Bone marrow (tissue), 2 donors: Measurements from ENCODE around the gene DERL2.
"Not testable (repeated sequence)": the region's sequence is repeated elsewhere in the genome, so short reads cannot be mapped to it uniquely, and the experiment has no call there.

ENCODE experiments used
- DNase-seq, 2 donors: peaks; one replicate each; lab custom pipeline; 2025; lab: John Stamatoyannopoulos, UW

DERL2 gene

DNA sequence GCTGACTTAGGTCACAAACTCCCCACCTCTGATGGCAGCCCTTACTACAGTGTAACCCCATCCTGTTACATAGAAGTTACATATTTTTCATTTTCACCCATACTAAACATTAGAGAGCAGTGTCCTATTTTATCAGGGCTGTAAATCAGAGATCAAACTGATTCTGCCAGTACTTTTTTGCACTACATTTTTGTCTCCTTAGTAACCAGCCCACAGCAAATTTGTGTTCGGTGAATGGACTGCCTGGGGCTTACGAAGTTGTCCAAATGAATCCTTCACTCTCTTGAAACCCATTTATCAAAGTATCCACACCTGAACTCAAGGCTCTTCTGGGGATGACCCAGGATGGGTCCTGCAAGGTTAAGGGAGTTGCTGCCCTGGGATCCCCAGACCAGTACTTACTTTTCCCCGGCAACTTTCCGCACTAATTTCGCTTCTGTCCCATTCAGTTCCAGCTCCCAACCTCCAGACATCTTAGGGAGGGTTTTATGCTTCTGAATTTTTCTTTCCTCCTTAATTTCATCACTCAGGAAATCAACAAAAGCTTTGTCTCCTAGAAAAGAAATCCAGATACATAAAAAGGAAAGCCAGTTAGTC is 48.2 kb downstream of the DERL2 start:
- no peak for DNase-seq

DNA sequence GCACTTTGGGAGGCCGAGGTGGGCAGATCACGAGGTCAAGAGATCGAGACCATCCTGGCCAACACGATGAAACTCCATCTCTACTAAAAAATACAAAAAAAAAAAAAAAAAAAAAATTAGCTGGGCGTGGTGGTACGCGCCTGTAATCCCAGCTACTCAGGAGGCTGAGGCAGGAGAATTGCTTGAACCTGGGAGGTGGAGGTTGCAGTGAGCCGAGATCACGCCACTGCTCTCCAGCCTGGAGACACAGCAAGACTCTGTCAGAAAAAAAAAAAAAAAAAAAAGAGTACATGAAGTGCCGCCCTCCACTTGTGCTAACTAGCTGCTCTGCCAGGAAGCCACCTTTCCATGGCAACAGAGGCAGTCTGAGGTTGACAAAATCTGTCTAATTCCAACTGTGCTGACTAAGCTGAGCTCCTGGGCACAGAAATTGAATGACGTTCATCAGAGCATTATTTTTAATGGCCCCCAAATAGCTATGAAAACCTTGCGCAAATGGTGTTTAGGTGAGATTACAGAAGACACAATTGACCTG is 50.1 kb downstream of the DERL2 start:
- not testable (repeated sequence) for DNase-seq

DNA sequence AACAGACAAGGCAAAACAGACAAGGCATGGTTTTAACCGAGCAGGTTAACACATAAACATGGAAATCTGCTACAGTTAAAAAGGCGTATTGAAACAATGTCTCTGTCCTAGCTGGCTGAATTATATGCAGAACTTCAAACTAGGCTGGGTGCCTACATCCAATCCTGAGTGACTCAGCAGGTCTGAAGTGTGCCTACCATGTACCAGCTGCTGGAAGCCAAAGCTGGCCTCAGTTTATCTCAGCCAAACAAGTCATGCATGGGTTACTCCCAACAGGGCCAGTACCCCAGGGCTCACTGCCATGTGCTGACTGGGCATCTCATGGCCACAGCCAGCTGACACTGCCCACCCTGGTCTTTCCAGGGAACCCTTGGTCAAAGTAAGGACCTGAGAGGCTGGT is 51.0 kb downstream of the DERL2 start:
- DNase-seq, result no peak

DNA sequence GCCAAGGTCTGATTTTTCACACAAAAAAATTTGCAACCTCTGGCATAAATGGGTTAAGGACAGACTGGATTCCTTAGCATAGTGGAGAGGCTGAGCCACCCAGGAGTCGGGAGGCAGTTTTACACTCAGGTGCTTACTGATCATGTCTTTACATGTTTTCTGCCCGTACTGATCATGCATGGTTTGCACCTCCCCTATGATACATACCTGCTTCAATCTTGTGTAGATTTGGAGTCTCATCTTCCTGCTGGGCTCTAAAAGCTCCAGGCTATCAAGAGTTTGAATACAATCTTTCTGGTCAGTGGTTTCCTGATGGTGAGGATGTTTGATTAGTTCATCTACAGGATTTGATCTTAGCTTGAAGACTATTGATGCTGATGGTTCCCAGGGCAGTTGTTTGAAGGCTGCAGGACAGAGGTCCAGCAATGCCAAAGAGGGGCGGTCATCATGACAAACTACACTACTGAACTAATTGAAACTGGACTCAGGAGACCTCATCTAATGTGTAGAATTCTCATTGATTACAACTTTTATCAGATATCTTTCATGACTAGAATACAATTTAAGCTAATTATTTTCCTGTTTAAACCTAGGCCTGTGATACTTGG is 53.9 kb downstream of the DERL2 start:
- DNase-seq, result no peak

DNA sequence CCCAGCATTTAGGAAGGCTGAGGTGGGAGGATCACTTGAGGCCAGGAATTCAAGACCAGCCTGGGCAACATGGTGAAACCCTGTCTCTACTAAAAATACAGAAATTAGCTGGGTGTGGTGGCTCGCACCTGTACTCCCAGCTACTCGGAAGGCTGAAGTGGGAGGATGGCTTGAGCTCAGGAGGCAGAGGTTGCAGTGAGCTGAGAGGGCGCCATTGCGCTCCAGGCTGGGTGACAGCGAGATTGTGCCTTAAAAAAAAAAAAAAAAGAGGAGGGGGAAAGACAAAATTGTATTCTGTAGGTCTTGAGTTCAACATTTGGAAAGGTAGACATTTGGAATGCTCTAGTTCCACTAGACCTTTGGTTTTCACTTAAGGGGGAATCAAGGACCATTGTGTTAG is 54.7 kb downstream of the DERL2 start:
- not testable (repeated sequence) for DNase-seq

DNA sequence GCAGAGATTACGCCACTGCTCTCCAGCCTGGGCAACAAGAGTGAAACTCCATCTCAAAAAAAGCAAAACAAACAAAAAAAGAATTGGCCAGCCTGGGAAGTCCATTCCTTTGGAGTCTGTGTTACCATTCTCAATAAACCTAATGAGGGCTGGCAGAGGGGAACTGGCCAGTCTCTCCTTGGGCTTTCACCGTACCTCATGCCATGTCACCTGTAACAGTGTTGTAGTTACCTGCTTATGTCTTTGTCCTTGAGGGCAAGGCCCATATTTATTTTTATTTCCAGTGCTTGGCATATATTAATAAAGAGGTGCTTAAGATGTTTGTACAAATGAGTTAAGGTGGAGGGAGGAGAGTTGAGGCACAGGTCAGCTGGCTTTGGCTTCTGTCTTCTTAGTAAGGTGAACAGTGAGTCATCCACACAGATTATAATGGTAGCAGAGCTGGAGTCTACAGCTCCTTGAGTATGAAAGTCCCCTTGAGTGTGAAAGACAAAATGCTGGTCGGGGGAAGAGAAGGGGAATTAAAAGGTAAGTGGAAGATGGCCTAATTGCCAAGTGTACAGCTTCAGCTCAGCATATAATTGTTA is 55.5 kb downstream of the DERL2 start:
- no peak for DNase-seq

DNA sequence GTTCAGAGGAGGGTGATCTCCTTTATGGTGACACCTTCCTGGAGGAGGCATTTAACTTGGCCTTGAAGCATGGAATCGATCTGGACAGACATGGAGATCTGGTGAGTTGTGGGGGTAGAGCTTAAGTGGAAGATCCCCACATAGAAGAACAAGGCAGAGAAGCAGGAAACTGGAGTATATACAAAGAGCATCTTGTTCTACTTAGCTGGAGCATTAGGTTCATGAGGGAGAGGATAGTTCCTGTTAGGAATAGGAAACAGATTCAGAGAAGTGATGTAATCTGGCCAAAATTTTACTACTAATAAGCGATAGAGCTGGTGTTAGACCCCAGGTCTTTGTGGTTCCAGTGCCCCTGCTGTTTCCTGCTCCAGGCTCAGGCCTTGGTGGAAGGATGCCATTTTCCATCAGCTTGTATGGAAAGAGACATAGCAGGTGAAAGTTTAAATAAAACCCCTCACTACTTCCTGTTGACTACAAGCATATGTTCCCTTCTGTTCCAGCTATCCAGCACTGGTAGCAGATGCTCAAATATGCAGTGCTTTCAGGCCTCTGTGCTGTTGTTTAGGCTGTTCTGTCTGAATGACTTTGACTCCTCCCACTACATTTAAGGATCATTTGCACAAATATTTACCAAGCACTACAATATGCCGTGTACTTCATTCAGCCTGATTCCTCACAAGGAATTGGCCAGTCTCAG is 56.6 kb downstream of the DERL2 start:
- no peak for DNase-seq

DNA sequence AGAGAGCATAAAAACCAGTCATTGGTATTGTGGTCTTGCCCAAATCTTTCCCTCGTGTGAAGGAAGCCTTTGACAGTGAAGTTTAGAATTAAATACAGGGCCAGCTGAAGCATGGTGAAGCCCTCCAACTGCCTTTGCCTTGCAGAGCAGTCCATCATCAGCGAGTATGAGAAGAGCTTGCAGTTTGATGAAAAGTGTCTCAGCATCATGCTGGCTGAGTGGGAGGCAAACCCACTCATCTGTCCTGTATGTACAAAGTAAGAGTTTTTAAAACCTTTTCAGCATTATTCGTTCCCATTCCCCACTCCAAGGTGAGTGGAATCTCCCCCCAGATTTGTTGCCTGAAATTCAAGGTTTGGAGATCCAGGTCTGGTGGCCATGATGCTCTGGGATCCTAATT is 60.2 kb downstream of the DERL2 start:
- DNase-seq, result no peak

DNA sequence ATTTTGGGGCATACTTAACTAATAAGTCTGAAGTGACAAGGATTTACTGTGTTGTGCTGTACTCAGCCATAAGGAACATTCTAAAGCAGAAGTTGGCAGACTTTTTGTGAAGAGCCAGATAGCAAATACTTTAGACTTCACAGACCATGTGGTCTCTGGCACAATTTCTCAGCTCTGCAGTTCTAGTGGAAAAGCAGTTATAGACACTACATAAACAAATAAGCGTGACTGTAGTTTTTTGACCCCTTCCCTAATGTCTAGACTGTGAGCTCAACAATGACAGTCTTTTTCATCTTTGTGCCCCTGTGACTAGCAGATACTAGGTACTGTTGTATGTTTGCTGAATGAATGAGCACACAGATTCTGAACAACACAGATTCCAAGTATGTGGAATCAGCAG is 61.1 kb downstream of the DERL2 start:
- no peak for DNase-seq

DNA sequence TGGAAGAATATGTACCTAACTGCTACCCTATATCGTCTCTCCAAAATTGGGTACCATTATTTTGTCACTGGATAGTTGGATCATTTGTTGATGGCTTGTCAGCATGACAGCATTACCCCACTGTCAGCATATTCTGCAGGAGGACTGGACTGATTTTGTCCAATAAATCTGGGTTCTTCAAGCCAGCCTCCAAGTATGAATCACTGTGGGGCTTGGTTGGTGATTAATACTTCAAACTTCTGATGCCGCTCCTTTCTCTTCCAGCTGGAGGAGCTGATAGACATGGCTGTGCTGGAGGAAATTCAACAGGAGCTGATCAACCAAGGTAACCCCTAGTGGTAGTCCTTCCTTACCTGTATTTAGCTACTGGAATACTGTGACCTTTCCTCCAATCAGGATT is 63.5 kb downstream of the DERL2 start:
- DNase-seq, result no peak
